ENCODE results near the gene PLEKHM3. TPM values are rescaled to one million over a fixed set of nuclear protein-coding genes. Genes with fewer than 3 reads are reported as not detected.

The PLEKHM3 gene
- total RNA-seq, 1 donor from 2014 or later = 6.8 TPM

- no peaks in the 10 kb centered on the region for H3K36me3 Mint-ChIP-seq (ENCODE audit: low read depth)
- TF ChIP-seq CTCF (conservative IDR thresholded peaks at IDR 0.05) = no peak
- H3K9me3 Mint-ChIP-seq = no peaks in the 10 kb centered on the region
- no peak overlapping the region for H3K4me3 Mint-ChIP-seq
- H3K27ac Mint-ChIP-seq (ENCODE audit: unreplicated experiment) = no peak overlapping the region
- H3K27me3 Mint-ChIP-seq (ENCODE audit: low read depth) = peaks cover 3% of the 10 kb centered on the region
- H3K4me1 Mint-ChIP-seq = peaks cover 7% of the 10 kb centered on the region
- no peak for DNase-seq (ENCODE audit: low read depth, low spot score)
Measured at GRCh38 chr2:208049441-208049840, 24.1 kb upstream of the PLEKHM3 start.

- no peak overlapping the region for H3K4me3 Mint-ChIP-seq
- no peak overlapping the region for H3K27ac Mint-ChIP-seq (ENCODE audit: unreplicated experiment)
- no peak for DNase-seq (ENCODE audit: low read depth, low spot score)
- H3K4me1 Mint-ChIP-seq = peaks cover 7% of the 10 kb centered on the region
- no peaks in the 10 kb centered on the region for H3K36me3 Mint-ChIP-seq (ENCODE audit: low read depth)
- H3K27me3 Mint-ChIP-seq (ENCODE audit: low read depth) = peaks cover 3% of the 10 kb centered on the region
- H3K9me3 Mint-ChIP-seq = no peaks in the 10 kb centered on the region
- TF ChIP-seq CTCF (conservative IDR thresholded peaks at IDR 0.05) = no peak
Measured at GRCh38 chr2:208049006-208049405, 23.7 kb upstream of the PLEKHM3 start.

GRCh38 chr2:208047840-208048239, 22.5 kb upstream of the PLEKHM3 start:
- Mint-ChIP-seq H3K27ac (ENCODE audit: unreplicated experiment) (no peak overlapping the region), H3K27me3 (ENCODE audit: low read depth) (peaks cover 2% of the 10 kb centered on the region), H3K36me3 (ENCODE audit: low read depth) (no peaks in the 10 kb centered on the region), H3K4me3 (no peak overlapping the region), H3K9me3 (no peaks in the 10 kb centered on the region), H3K4me1 (peaks cover 7% of the 10 kb centered on the region)
- no peak for DNase-seq (ENCODE audit: low read depth, low spot score)
- TF ChIP-seq CTCF (conservative IDR thresholded peaks at IDR 0.05) = no peak

- Mint-ChIP-seq H3K36me3 (ENCODE audit: low read depth) (no peaks in the 10 kb centered on the region), H3K27me3 (ENCODE audit: low read depth) (no peaks in the 10 kb centered on the region), H3K9me3 (no peaks in the 10 kb centered on the region), H3K4me3 (no peak overlapping the region), H3K27ac (ENCODE audit: unreplicated experiment) (no peak overlapping the region), H3K4me1 (peaks cover 7% of the 10 kb centered on the region)
- DNase-seq (ENCODE audit: low read depth, low spot score) = no peak
- TF ChIP-seq CTCF (conservative IDR thresholded peaks at IDR 0.05) = no peak
Measured at GRCh38 chr2:208046686-208047085, 21.4 kb upstream of the PLEKHM3 start.

GRCh38 chr2:208042450-208042849, 17.1 kb upstream of the PLEKHM3 start:
- Mint-ChIP-seq H3K9me3 (no peaks in the 10 kb centered on the region), H3K27ac (ENCODE audit: unreplicated experiment) (no peak overlapping the region), H3K27me3 (ENCODE audit: low read depth) (peaks cover 9% of the 10 kb centered on the region), H3K4me3 (no peak overlapping the region), H3K4me1 (peaks cover 2% of the 10 kb centered on the region), H3K36me3 (ENCODE audit: low read depth) (no peaks in the 10 kb centered on the region)
- no peak for DNase-seq (ENCODE audit: low read depth, low spot score)
- TF ChIP-seq CTCF (conservative IDR thresholded peaks at IDR 0.05) = no peak

- H3K4me3 Mint-ChIP-seq = no peak overlapping the region
- H3K4me1 Mint-ChIP-seq = no peaks in the 10 kb centered on the region
- H3K27me3 Mint-ChIP-seq (ENCODE audit: low read depth) = peaks cover 9% of the 10 kb centered on the region
- no peak for DNase-seq (ENCODE audit: low read depth, low spot score)
- no peaks in the 10 kb centered on the region for H3K9me3 Mint-ChIP-seq
- TF ChIP-seq CTCF (conservative IDR thresholded peaks at IDR 0.05) = no peak
- no peak overlapping the region for H3K27ac Mint-ChIP-seq (ENCODE audit: unreplicated experiment)
- H3K36me3 Mint-ChIP-seq (ENCODE audit: low read depth) = no peaks in the 10 kb centered on the region
Measured at GRCh38 chr2:208042041-208042440, 16.7 kb upstream of the PLEKHM3 start.

Measured in neural crest cell (in vitro differentiated cells).